GM19324 (cell line): ENCODE measurements around the gene IRF2.

ENCODE experiments used
- ATAC-seq: cut with Tn5 transposase; IDR thresholded peaks from one replicate; pipeline ENCODE4 v1.9.1; 2021; ENCODE audit warnings: mild to moderate bottlenecking, moderate library complexity; ENCODE audit not compliant: unreplicated experiment, low FRiP score

Gene IRF2

DNA sequence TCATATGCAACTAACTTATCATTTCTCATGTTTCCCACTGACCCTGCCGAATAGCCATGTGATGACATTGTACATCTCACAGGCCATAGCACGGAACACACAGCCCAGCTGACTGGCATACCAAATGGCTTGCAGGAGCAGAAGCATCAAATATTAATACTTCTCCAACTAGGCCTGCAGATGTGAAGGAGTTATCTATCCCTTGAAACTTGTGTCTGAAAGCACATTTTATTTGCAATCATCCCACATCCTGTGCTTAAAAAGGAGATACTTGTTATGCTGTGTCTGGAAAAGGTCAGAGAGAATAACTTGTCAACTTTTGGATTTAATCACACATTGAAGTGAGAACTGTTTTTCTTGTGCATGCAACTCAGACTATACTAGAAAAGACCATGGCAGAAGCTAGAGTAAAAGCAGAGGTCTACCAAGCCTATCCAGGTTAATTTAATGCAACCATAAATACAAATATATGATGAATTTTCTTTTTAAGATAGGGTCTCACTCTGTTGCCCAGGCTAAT is 100.4 kb downstream of the IRF2 start:
- no peak for ATAC-seq

DNA sequence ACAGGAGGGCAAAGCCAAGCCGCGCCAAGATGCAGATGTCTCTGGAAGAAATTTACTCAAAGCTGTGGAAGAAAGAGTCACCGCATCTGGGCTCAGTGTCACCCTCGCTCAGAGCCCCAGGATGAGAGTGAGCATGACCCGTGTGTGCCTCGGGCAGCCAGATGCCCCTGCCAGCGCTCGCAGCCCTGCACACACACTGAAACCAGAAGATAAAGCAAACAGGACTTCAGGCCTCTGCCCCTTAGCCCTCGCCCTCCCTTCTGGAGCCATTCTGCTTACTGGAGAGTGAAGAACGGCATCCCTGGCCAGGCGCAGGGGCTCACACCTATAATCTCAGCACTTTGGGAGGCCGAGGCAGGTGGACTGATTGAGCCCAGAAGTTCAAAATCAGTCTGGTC is 103.0 kb downstream of the IRF2 start:
- ATAC-seq, result no peak

DNA sequence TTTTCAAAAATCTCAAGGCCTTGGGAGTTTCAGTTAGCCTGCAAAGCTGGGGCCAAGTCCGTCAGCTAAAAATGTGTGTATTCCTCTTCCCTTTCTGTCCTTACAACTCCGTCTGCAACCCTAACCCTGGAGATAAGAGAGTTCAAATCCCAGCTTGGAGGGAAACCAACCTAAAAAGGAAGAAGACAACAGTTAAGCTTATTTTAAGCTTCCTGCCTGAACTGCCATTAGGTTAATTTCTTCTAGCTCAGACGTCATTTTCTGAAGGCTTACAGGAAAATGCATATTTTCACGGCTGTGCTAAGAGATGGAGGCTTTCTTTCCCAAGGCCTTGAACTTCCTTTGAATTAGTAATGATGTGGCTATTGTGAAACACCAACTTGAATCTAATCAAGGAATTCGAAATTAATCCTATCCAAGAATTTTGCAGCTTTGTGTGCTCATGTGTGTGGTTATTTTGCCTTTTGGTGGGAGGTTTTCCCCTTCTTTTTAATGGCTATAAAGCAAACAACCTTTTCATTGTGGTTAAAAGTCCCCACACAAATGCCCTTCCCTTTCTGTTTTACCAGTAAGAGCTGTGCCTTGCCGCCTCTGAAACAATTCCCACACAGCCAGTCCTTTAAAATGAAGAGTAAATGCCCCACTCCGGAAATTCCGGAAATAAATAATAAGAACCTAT is 103.5 kb downstream of the IRF2 start:
- no peak for ATAC-seq

DNA sequence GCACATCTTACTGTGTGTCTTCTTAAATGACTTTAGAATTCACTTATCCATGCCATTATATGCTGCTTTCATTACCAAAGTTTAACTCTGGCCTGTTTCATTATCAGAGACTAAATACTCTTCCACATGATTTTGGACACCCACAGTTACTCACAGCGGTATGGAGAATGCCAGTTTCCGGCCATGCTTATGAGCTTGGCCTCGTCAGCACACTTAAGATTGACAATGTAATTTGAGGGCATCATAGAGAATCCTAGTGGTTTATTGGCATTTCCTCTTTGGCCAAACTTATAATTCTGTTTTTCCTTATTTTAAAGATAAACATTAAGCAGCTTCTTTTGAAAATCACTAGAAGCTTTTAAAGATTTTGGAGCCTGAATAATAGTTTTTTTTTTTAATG is 104.5 kb downstream of the IRF2 start:
- no peak for ATAC-seq

DNA sequence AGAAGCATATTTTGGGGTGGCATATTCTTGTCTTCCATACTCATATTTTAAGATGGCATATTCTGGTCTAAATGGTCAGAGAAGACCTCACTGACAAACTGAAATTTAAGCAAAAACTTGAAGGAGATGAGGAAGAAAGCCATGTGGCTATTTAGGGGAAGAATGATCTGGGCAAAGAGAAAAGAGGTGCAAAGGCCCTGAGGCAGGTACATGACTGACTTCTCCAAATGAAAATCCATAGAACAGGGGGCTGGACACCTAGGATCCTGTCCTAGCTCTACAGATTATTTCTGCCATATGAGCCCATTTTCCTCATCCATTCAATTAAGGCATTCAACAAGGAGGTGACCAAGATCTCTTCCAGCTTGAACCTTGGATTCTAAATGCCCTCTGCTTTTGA is 105.6 kb downstream of the IRF2 start:
- ATAC-seq, result no peak

DNA sequence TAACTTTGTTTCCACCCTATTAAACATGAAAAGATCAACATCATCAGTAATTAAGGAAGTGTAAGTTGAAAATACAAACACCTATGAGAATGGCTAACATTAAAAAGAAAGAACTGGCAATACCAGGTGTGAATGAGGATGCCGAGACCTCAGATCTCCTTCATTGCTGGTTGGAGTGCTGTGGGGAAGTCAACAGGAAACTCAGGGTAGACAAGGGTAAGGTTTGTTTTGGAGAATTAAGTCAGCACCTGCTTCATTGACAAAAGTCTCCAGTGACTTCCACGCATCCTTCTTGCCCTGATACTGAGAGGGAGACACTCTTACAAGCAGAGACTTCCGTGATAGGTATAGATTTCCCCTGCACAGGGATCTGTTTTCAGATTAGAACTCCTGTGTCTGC is 106.1 kb downstream of the IRF2 start:
- ATAC-seq, result no peak

DNA sequence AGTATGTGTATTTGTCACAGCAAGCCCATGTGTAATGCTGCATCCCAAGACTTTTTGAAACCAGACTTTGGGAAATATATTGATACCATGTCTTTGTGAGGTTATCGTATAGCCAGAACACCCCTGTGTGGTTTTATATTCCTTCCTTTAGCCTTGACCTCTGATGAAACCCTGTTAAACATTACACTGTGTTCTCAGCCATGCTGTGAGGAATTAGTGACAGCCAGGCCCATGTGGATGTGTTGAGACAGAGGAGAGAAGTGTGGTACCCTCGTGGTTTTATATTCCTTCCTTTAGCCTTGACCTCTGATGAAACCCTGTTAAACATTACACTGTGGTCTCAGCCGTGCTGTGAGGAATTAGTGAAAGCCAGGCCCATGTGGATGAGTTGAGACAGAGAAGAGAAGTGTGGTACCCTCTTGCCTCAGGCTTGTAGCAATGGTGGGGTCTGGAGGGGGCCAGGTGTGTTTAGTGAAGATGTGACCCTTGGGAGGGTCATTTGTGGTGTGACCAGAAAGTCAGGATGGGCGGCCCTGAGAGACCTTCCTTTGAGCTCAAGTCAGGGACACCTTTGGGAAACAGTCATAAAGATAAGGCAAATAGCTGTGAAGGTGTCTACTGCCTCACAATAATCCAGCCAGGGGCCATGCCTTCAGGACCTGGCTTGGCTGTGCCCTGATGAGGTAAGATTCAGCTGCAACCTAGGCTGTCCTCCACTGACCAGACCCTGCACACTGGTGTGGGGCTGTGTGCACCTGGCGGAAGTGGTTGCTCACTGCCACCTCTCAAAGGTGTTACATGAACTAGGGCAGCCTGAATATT is 110.0 kb downstream of the IRF2 start:
- ATAC-seq, result peak; percentile 76

DNA sequence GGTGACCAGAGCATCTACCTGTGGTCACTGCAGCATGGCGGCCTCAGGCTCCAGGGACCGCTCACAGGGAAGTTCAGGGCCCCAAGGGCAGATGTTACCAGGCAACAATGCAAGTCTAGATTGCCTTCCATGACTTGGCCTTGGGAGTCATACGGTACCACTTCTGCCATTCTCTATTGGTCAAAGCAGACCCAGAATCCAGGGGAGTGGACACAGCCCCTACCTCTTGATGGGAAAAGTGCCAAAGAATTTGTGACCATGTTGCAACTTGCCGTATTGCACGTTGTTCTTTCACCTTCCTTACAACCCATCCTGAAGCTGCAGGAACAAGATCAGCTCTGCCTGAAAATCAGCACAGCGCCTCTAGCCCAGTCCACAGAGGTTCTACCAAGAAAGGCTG is 111.1 kb downstream of the IRF2 start:
- no peak for ATAC-seq

DNA sequence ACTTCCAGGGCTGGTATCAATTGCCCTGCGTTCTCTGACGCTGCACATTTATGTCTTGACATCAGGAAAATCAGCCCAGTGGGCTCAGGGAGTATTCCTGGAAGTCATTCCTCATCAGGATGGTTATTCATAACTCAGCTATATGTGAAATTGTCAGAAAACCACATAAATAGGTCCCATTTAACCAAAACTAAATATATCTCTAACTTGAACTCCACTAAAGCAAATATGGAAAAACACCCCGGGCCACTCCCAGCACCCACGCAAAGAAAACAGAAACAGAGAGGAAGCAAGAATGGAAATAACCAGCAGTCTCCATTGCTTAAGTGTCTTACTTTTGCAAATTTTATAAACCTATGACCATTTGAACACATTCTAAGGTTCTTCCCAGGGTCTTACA is 112.0 kb downstream of the IRF2 start:
- no peak for ATAC-seq

DNA sequence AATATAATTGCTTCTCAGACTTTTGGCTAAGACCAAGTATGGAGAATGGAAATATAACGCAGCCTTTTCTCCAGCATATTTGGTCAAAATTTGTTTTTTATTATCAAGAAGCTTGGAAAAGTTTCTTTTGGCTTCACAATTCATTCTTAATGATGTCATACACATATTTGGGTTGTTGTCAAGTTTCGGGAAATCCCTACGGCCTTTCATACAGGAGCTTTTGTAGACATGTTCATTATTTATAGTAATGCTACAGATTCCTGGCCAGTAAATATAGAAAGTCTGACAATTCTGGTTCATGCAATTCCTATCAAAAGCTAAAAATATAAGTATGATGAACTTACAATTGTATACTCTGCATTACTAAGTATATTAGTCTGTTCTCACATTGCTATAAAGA is 112.9 kb downstream of the IRF2 start:
- ATAC-seq, result no peak

DNA sequence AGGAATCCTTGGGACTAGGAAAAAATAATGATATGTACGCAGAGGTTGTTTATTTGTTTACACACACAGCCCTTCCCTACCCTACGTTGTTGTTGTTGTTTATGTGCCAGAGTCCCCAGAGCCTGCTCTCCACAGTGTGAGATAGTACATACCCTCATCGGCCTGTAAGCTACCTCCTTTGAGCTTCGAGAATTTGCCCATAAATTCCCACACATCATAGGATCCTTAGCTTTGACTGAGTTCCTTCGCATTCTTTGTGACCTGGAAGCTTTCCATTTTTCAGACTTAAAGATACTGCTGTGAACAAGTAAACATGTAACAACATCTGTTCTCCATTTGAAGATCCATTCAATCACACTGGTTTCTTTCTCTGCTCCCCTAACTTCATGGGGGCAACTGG is 114.5 kb downstream of the IRF2 start:
- ATAC-seq, result no peak

DNA sequence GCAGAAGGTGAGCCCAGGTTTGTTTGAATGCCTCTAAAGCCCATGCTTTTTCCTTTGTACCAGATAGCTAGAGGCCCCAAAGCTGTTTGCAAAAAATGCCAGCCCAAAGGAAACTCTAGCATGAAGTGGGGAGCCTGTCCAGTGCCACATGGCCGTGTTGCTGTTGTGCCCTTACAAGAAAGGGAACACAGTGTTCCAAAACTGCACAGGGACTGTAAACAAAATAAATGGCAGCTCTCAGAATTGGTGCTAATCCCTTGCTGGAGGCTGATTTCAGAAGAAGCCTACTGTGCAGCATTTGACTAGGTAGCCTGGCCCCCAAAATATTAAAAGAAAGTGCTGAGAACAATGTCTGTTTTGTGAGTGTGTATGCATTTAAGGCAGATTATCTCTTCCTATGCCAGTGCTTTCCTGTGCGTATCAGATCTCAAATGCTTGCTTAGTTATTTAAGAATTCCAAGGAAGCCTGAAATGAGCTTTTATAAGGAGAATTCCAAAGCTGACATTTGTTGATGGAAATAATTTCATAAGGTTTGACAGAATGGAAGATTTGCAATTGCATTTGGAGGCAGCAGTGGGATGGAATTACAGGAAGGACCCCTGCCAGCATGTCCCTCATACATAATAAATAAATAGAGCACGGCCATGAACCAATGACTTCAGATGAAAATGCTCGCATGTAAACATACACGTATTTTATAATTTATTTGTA is 115.7 kb downstream of the IRF2 start:
- ATAC-seq, result no peak

DNA sequence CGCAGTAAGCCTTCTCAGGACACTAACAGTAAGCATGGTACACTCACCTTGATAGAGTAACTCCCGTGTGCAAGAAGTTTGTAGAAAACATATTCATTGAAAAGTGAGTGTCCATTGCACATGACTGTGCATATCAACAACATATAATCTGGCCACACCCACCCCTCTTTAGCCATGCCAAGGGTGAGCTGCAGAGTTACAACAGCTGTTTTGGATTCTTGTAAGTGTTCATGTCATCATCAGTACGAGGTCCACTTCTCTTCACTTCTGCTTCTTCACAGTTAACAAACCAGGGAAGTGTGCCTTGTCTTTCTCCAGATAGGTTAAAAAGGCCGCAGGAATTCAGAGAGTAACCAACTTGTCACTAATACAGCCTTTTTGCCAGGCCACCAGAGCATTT is 116.6 kb downstream of the IRF2 start:
- ATAC-seq, result no peak

DNA sequence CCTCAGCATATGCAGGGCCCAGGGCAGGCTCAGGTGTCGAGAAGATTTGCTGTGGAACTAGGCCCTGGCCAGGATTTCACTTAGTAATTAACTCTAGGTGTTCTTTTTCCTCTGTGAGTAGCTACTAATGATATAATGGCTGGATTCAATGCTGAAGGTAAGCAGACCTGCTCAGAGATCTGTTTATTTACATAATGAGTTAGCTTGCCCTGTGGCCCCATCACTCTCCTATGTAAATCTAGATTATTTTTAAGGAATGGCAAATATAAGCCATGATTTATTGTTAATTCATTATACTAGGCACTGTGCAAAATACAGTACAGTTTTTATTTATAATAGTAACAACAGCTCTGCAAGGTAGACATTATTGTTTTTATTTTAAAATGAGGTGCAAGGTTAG is 117.2 kb downstream of the IRF2 start:
- no peak for ATAC-seq

DNA sequence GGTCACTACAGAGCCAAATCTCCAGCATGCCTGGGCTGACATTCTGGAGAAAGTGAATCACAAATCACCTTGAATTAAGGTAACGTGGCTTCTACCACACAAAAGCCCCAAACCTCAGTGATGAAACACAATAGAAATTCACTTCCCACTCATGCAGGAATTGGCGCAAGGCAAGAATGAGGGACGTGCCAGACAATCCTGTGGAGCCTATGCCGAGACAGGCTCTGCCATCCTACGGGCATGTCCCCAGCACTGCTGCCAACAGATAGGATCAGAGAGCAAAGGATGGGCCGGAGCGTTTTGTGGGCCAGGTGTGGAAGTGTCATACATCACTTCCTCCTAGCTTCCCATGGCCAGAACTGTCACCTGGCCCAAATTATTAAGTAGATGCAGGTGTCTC is 118.0 kb downstream of the IRF2 start:
- ATAC-seq, result no peak

DNA sequence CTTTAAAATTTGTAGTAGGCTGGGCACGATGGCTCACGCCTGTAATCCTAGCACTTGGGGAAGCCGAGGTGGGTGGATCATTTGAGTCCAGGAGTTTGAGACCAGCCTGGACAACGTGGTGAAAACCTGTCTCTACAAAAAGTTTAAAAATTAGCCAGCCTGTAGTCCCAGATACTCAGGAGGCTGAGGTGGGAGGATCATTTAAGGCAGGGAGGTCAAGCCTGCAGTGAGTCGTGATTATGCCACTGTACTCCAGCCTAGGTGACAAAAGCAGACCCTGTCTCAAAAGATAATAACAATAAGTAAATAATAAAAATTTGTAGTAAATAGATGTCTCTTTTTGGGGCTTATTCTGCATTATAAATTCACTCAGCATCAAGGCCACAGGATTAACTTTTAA is 118.5 kb downstream of the IRF2 start:
- no peak for ATAC-seq

DNA sequence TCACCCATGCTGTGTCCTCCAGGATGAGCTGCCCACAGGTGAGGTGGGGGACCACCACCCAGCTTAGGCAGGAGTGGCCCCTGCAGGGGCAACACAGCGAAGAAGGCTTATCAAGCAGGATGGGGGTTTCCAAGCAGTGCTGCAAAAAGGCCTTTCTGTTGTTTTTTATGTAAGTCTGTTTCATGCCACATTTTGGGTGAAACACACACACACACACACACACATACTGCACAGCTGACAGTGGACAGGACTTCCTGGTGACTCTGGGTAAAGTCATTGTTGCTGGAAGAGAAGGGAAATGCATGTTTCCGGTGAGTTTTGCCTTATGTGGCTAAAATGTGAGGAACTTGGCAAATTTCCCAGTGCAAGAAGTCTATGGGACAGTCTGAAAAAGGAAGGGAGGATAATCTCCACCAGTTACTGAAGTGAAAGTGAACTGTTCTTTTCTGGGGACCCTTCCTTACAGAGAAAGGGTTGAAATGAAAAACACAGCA is 119.2 kb downstream of the IRF2 start:
- ATAC-seq, result peak; percentile 45

DNA sequence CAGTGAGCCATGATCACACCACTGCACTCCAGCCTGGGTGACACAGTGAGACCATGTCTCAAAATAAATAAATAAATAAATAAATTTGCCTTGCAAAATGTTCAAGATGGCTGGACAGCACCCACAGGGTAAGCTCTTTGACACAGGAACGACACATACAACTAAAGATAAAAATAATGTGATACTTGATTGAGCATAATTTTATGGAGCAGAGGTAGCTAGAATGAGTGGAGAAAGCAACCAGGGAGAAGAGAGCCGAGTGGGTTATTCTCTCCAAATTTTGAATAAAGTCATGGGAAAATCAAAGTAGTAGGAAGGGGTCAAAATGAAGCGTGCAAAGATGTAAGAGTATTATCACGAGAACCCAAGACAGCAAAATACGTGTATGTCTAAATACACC is 121.5 kb downstream of the IRF2 start:
- no peak for ATAC-seq

DNA sequence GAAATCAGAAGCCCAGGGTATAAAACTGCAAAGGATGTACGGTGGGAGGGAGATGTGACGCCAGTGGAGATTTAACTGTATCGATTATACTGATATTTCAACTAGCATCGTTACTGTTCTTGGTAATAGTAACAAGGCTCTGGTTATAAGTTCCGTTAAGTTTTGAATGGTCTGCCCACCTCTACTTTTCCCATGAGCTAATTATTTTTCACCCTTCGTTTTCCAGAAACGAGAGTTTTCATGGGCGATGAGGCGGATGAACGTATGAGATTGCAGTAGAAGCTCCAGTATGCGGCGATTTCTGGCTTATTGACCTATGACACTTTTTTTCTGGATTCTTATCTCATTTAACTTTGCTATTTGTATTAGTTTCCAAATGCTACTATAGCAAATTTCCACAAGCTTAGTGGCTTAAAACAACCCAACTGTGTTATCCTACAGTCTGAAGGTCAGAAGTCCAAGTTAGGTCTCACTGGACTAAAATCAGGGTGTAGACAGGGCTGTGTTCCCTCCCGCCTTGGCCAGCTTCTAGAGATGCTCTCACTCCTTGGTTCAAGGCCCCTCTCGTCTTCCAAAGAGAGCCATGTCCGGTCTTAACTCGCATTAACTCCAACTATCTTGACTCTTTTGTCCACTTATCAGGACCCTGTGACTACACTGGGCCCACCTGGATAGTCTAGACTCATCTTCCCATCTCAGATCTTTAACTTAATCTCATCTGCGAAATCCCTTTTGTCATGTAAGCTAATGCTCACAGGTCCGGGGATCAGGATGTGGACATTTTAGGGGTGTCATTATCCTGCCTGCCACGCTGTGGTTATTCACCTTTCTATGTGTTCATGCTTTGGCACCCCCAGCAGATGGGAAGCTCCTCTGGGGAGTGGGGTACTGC is 122.5 kb downstream of the IRF2 start:
- no peak for ATAC-seq

DNA sequence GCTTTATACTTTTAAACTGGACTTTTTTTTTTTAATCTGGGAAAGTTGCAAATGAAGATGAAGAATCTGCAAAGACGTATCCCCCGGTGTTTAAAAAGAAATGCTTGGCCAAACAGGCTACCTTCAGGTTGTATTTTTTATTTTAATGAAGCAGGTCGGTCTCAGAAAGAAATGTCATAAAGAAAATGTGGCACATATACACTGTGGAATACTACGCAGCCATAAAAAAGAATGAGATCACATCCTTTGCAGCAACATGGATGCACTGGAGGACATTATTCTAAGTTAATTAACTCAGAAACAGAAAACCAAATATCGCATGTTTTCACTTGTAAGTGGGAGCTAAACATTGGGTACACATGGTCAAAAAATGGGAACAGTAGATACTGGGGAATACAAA is 123.4 kb downstream of the IRF2 start:
- ATAC-seq, result no peak
